Globus pallidus (tissue), 1 donor: ENCODE data around the gene RTP3.
"Not testable (repeated sequence)": the region's sequence is repeated elsewhere in the genome, so short reads cannot be mapped to it uniquely, and the experiment has no call there.

ENCODE experiments used
- DNase-seq: peaks from one replicate; pipeline ENCODE4 v3.0.0-alpha.2; 2015; ENCODE audit warnings: low spot score

Gene RTP3

GRCh38 chr3:46548611-46549010 is 50.8 kb downstream of the RTP3 start:
- not testable (repeated sequence) for DNase-seq

- DNase-seq: no peak
These were observed 51.7 kb downstream of the RTP3 start for GRCh38 chr3:46549408-46549904.

GRCh38 chr3:46549989-46550388 is 52.2 kb downstream of the RTP3 start:
- no peak for DNase-seq
